HG03460 (cell line): ENCODE data around the gene TYSND1.
"Not testable (repeated sequence)": the region's sequence is repeated elsewhere in the genome, so short reads cannot be mapped to it uniquely, and the experiment has no call there.

Experiments used
- ATAC-seq: cut with Tn5 transposase; IDR thresholded peaks from one replicate; pipeline ENCODE4 v1.9.1; 2021; ENCODE audit not compliant: unreplicated experiment

Gene TYSND1, protein sequence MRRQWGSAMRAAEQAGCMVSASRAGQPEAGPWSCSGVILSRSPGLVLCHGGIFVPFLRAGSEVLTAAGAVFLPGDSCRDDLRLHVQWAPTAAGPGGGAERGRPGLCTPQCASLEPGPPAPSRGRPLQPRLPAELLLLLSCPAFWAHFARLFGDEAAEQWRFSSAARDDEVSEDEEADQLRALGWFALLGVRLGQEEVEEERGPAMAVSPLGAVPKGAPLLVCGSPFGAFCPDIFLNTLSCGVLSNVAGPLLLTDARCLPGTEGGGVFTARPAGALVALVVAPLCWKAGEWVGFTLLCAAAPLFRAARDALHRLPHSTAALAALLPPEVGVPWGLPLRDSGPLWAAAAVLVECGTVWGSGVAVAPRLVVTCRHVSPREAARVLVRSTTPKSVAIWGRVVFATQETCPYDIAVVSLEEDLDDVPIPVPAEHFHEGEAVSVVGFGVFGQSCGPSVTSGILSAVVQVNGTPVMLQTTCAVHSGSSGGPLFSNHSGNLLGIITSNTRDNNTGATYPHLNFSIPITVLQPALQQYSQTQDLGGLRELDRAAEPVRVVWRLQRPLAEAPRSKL

DNA sequence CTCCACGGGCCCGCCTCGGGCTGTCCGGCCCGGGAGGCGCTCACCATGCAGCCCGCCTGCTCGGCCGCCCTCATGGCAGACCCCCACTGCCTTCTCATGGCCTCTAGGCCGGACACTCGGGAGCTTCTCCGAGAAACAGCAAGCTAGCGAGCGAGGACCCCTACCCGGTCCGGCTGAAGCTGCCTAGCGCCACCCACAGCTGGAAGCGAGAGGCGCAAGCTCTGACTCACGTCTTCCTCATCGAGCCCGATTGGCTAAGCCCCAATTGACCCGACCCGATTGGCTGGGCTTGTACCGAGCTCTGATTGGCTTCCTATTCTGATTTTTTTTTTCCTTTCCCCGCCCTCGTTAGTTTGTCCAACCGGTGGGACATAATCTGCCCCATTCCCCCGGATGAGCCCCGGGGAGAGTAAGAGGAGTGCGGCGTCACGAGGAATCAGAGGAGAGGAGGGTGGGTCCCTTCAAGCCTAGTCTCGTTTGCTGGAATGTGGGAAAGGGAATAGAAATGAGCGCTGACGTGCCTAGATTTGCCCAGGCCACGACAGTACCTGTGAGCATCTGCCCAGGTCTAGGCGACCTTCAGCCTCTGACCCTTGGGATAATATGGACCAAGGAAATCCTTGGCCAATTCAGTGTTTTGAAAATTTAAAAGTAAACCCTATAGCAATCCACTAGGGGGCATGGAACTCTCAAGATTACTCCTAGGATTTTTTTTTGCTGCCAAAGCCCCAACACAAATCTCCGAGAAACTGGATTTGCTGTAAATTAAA is at the start of gene TYSND1:
TSS of gene TYSND1 (minus strand) at position 212 of the 770 bp plus-strand sequence. CDS start at position 98, 114 bp downstream.
- peak; percentile 85 for ATAC-seq

DNA sequence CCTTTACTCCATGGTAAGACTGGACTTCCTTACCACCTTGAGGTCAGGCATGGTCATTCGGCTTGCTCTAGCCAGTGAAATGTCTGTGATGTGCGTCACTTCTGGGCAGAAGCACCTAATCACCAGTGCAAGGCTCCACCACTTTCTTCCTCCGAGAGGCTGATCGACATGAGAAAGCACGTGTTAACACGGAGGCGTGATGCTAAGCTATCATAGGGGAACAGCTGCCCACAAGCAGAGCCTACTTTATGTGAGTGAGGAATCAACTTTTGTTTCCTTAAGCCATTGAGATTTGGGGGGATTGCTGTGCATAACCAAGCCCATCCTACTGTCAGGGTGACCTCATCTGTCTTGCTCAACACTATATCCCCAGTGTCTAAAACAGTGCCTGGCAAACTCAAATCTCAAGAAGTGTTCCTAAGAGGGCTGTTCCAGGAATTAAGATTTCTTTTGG is 46.9 kb upstream of the TYSND1 start:
- ATAC-seq: no peak

DNA sequence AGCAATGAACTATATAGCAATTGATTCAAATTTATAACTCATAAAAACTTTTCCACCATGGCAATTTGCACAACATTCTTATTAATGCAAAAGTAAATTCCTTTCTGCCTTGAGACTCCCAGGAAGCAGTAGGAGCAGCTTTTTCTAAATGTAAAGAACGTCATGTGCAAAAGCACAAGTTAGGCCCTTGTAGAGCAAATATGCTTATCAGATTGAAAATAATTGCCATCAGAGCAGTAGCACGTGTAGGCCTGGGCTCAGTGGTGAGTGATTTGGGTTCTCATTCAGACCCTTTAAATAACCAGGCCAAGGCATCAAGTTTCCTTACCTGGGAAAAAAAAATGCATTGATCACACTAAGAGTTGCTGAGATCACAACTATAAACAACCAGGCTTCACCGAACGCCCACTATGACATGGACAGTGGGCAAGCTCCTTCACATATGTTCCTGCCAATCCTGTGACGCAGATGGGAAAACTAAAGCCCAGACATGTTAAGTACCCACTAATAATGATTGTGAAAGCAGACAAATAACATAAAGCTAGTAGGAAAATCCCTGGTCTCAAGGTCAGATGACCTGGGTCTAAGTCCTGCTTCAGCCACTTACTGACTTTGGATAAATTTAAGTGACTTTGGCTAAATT is 45.9 kb upstream of the TYSND1 start:
- no peak for ATAC-seq

DNA sequence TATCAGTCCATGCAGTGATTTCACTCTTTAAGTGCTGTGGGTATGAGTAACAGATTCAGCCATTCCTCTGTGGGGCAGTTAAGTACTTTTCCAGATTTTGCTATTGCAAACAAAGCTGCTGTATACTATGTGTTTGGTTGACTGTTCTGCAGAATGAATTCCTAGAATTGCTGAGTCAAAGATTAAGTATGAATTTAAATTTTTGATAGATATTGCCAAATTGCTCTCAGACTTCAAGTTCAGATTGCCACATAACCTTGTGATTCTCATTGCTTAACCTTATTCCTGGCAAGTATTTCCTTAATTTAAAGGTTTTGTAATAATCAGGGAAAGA is 45.4 kb upstream of the TYSND1 start:
- no peak for ATAC-seq

DNA sequence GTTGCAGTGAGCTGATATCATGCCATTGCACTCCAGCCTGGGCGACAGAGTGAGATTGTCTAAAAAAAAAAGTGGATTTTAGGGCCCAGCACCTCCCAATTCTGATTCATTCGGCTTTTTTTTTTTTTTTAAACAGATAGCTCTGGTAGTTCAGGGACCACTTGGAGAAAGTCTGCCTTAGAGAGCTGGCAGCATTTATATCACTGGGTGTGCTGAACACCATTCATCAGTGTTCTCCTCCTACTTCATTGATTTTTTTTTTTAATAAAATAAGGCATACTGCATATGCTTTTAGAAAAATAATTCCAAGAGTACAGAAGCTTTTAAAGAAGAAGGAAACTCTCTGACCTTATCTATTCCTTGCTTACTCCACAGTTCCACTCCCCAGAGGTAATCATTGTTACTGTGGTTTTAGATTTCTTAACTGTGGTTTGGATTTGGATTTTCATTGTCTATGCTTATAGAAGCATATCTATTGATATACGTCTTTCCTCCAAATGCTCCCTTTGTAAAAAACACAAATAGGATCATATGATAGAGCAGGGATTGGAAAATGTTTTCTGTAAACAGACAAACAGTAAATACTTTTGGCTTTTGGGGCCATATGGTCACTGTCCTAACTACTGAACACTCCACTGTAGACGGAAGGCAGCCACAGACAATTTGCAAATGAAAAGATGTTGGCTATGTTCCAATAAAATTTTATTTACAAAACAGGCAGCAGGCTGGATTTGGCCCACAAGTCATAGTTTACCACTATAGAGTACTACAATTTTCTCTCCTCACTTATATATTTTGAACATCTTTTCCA is 44.9 kb upstream of the TYSND1 start:
- no peak for ATAC-seq

DNA sequence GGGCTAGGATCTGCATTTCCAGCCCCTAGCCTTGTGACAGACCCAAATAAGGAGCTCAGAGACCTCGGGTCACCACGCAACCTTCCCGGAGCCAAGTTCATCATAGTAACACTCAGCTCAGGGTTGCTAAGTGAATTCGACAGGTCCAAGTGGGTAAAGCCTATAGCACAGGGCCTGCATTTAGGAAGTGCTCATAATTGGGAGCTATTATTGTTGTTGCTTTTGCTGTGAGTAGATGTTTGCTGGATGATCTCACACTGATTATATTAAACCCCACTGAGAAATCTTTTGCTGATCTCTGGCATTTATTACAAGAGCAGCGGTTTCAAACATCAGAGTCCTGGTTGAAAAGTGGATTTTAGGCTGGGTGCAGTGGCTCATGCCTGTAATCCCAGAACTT is 44.1 kb upstream of the TYSND1 start:
- ATAC-seq: no peak

DNA sequence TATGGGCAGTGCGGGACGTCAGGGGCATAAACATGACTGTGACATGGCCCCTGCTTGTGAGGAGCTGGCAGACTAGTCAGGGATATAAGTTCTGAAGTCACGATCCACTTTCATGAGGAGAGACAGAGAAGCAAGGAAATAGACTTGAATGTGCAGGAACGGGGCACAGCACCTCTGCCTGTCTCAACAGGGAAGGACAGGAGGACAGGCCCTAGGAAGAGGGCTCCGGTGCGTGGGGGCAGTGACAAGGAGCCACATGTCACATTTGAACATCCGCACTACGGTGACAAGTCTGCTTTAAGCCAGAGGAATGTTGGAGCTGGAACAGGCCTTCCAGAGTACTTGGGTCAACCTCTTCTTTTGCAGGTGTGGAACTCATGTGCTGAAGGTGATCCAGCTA is 43.6 kb upstream of the TYSND1 start:
- no peak for ATAC-seq

DNA sequence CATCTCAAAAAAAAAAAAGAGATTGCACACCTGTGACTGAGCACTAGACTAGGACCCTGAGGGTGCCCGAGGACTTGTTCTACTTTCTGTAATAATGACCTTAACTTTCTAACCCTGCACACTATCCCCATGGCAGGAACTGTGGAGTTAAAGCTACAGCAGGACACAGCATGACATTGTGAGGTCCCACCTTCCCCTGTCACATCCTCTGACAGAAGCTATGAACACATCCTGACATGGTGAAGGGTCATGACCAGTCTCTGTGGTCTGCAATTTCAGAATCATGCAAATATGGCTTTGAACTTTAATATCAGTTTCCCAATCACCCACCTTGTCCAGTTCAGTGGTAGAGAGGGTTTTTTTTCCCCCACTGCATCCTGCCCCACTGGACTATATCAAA is 42.3 kb upstream of the TYSND1 start:
- no peak for ATAC-seq

DNA sequence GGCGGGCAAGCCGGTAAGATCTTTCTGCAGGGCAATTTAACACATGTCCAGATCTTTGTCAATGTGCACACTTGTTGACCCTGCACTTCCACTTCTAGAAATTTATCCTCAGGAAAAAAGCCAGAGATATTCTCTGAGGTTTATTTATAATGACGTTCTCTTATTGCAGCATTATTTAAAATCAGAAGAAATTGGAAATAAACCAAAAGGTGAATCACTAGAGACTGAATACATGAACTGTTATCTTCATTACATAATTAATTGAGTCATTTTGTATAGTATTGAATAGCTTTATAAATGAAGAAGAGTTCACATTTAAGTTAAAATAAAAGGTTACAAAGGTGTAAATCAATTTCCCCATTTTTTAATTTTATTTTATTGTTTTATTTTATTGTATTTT is 40.1 kb upstream of the TYSND1 start:
- no peak for ATAC-seq

DNA sequence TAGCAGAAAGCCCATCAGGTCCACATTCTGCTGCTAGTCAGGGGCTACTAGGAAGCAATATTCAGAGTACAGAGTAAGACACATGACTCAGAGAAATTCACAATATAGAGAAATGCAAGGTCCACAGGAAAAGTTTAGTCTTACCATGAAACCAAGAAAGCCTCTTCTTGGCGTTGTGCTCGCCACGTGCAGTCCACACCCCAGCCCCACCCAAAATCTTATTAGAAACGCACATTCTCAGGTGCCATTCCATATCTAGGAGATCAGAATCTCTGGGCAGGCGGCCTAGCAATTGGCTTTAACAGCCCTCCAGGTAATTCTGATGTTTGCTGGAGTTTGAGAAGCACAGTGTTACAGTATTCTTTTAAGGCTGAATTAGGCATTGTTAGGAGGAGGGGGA is 39.6 kb upstream of the TYSND1 start:
- no peak for ATAC-seq

DNA sequence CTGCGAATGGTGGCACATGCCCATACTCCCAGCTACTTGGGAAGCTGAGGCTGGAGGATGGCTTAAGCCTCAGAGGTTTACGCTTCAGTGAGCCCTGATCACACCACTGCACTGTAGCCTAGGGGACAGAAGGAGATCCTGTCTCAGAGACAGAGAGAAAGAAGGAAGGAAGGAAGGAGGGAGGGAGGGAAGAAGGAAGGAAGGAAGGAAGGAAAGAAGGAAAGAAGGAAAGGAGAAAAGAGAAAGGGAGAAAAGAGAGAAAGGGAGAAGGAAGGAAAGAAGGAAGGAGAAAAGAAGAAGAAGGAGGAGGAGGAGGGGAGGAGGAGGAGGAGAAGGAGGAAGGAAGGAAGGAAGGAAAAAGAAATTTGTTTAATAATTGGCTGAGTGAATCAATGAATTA is 36.8 kb upstream of the TYSND1 start:
- no peak for ATAC-seq

DNA sequence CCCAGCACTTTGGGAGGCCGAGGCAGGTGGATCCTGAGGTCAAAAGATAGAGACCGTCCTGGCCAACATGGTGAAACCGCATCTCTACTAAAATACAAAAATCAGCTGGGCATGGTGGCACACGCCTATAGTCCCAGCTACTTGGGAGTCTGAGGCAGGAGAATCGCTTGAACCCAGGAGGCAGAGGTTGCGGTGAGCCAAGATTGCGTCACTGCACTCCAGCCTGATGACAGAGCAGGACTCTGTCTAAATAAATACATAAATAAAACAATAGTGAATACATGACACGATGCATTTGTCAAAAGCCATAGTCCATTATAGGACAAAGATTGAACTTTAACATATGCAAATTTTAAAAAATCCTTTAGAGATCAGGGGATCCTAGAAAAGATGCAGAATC is 32.7 kb upstream of the TYSND1 start:
- not testable (repeated sequence) for ATAC-seq

DNA sequence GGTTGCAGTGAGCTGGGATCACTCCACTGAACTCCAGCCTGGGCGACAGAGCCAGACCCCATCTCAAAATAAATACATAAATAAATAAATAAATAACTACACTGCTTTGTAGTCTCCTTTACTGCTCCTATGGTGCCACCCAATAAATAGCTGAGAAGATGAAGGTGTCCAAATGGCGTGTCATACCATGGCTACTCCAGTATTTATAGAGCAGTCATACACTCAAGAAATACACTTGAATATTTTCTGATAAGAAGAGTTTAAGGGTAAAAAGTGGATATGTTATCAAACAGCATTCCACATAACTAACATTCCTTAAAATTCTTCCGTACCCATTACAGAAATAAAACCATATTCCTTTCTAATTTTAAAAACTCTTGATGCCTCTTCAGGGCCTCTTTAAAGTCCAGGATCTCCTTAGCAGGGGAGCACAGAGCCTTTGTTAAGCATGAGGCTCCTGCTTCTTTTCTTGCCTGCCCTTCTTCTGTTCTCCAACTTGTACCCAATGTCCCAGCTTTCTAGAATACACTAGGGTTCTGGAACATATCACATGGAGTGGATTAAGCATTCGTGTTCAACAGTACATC is 31.7 kb upstream of the TYSND1 start:
- ATAC-seq: no peak

DNA sequence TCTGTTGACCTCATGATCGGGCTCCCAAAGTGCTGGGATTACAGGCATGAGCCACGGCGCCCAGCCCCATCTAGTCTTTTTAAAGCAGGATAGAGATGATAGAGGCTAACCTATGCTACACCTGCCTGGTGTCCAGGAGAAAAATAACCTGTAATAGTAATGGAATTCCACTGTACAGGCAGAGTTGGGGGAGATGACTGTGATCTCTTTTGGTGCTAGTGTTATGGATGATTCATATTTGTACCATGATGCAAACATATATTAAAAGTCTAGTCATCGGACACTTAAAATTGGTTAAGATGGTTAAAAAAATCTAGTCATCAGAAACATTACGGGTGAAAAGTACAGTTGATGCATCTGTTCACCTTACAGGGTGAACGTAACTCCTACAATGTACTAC is 29.9 kb upstream of the TYSND1 start:
- ATAC-seq: no peak

DNA sequence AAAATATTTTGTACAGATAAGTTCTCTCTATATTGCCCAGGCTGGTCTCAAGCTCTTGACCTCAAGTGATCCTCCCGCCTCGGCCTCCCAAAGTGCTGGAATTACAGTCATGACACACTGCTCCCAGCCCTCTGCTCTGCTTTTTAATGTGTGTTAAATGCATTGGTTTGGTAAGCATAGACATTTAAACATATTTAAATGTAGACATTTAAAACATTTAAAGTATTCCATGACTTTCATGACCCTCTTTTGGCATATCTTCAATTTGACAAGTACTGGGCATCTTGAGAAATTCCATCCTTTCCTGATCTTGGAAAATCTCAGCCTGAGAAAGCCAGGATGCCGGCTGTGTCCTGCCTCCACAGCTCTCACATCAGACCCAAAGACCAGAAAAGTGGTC is 29.0 kb upstream of the TYSND1 start:
- ATAC-seq: no peak

DNA sequence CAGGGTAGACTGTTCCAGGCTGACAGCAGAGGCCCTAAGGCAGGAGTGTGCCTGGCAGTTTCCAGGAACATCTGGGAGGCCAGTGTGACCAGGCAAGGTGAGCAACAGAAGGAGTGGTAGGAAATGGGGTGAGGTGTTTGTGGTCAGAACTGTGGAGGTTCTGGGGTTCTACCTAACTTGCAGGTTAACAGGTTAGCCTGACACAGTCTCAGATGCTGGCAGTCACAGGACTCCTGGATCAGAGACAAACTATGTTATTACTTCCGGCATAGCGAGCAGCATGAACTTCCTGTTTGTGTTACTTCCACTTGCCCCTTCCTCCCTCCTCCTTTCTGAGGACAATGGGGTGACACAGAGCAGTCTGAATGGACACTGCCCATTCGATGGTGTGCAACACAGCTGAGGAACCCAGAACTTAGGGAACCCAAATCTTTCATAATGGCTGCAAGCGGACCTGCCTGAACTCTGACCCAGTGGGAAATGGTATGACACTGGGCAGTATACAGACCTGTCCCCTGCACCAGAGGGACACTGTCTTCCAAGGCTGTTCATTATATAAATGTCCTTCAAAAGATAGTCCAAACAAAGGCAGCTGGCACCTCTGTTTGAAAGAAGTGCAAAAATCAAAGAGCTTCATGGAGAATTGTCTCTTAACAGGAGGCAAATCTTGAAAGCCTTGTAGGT is 27.7 kb upstream of the TYSND1 start:
- ATAC-seq: no peak

DNA sequence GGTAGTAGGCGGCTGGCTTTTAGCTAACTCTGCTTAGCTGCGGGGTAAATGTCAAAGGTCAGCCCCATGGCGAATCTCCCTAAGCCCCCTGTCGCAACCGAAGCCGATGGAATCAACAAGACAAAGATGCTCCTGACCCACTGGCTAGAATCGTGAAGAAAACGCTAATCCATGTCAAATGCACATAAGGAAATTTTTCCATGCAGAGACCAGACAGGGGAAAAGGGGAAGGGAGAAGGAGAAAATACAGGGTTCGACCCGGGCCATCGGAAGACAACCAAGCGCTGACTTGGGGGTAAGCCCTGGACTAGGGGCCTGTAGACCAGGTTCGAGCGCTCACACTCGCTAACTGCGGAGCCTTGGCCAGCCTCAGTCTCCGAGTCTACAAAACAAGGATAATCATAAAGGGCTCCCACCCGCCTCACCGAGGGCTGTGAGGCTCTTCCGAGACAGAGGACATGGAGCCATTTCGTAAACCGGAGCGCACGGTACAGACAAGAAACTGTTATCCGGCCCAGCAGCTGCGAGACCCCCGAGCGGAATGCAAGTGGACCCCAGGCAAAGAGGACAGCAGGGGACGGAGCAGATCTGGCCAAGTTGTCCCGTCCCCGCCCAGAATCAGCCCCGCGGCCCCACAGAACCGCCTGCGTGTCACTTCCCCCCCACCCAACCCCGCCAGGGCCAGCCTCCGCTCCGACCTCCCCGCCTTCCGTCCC is 23.3 kb upstream of the TYSND1 start:
- peak; percentile 10 for ATAC-seq

DNA sequence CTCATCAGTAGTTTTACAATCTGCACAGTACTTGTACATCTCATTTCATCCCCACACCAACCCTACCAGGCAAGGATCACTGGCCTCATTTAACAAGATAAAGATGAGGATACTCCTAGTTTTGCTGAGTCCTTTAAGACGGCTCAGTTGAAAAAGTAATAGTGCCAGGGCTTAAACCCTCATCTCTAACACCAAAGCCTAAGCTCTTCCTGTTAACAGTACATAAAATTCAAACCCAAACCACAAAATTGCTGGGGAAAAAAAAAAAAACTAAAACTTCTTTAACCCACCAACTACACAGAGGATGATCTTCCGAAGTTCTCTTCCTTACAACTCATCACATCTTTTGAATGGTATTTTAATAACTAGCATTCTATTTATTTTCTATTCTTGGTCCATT is 22.5 kb upstream of the TYSND1 start:
- ATAC-seq: no peak

DNA sequence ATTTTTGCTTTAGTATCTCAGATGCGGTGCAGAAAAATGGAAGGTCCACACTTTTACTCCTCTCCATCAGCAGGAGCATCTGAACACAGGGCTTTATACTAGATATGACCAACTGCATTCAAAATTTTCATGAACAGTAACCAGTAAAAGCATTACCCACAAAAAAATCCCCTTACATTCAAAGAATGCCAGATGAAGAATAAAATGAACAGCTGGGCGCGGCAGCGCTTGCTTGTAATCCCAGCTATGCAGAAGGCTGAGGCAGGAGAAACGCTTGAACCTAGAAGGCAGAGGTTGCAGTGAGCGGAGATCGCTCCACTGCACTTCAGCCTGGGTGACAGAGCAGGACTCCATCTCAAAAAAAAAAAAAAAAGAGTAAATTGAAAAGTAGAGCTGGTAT is 20.7 kb upstream of the TYSND1 start:
- no peak for ATAC-seq
